A673 (cell line): Measurements from ENCODE around the gene VPS16.

Experiments
- CTCF ChIP-seq: fragments of 300-800, 200-600 bp; sonication (generic); conservative IDR thresholded peaks from 2 replicates; pipeline ENCODE4 v1.5.1; 2017; ENCODE audit warnings: low read depth, mild to moderate bottlenecking, antibody characterized with exemption, low read length, moderate library complexity, mixed read lengths
- EZH2 ChIP-seq: fragments of 200-600 bp; sonication (generic); IDR thresholded peaks from 2 replicates; pipeline ENCODE4 v1.6.1; 2017; ENCODE audit warnings: borderline replicate concordance, low read depth, mild to moderate bottlenecking, mixed read lengths, antibody characterized with exemption, low read length; ENCODE audit not compliant: poor library complexity, severe bottlenecking

GRCh38 chr20:2865630-2866029 lies 25.1 kb downstream of the VPS16 start:
- TF ChIP-seq CTCF (no peak), EZH2 (no peak)
